NCI-H2081 treated with DMSO at 0.1 percent for 48 hours (cell line): ENCODE measurements around the gene RPL7A.
"Not testable (repeated sequence)": the region's sequence is repeated elsewhere in the genome, so short reads cannot be mapped to it uniquely, and the experiment has no call there.

Experiments used
- DNase-seq: peaks from one replicate; lab custom pipeline; 2025; lab: John Stamatoyannopoulos, UW

Gene RPL7A

GRCh38 chr9:133327834-133328484 is 20.1 kb upstream of the RPL7A start:
- DNase-seq = no peak

GRCh38 chr9:133329306-133330156 is 18.5 kb upstream of the RPL7A start:
- DNase-seq = not testable (repeated sequence)

- no peak for DNase-seq
Measured at GRCh38 chr9:133331221-133331620, 16.8 kb upstream of the RPL7A start.

GRCh38 chr9:133331641-133332380 is 16.2 kb upstream of the RPL7A start:
- no peak for DNase-seq

GRCh38 chr9:133332381-133332730 is 15.7 kb upstream of the RPL7A start:
- no peak for DNase-seq

GRCh38 chr9:133333011-133333410 is 15.0 kb upstream of the RPL7A start:
- no peak for DNase-seq

GRCh38 chr9:133333566-133333965 is 14.5 kb upstream of the RPL7A start:
- DNase-seq = no peak

GRCh38 chr9:133334161-133334560 is 13.9 kb upstream of the RPL7A start:
- DNase-seq = no peak

- not testable (repeated sequence) for DNase-seq
Measured at GRCh38 chr9:133334888-133335287, 13.1 kb upstream of the RPL7A start.

- DNase-seq = peak; percentile 74
Measured at GRCh38 chr9:133335924-133336811, 11.8 kb upstream of the RPL7A start, which contains the start of gene SURF6. Gene SURF6 (minus strand): TSS chr9:133336188. CDS start chr9:133336132, 56 bp downstream.

- DNase-seq = no peak
Measured at GRCh38 chr9:133339641-133340040, 8.4 kb upstream of the RPL7A start.

- no peak for DNase-seq
Measured at GRCh38 chr9:133340256-133340655, 7.8 kb upstream of the RPL7A start.

GRCh38 chr9:133340916-133341315 is 7.1 kb upstream of the RPL7A start:
- DNase-seq = no peak

- no peak for DNase-seq
Measured at GRCh38 chr9:133341369-133342068, 6.5 kb upstream of the RPL7A start.

- DNase-seq = no peak
Measured at GRCh38 chr9:133342069-133342406, 6.0 kb upstream of the RPL7A start.

GRCh38 chr9:133342570-133342969 is 5.4 kb upstream of the RPL7A start:
- no peak for DNase-seq

- DNase-seq = no peak
Measured at GRCh38 chr9:133344071-133344470, 3.9 kb upstream of the RPL7A start.

- DNase-seq = no peak
Measured at GRCh38 chr9:133344979-133345378, 3.0 kb upstream of the RPL7A start.

- no peak for DNase-seq
Measured at GRCh38 chr9:133345596-133345995, 2.4 kb upstream of the RPL7A start.

- no peak for DNase-seq
Measured at GRCh38 chr9:133346021-133346785, 1.8 kb upstream of the RPL7A start.
